ENCODE results near the gene RIPPLY2. TPM values are rescaled to one million over a fixed set of nuclear protein-coding genes. Genes with fewer than 3 reads are reported as not detected.
"Not testable (repeated sequence)": the region's sequence is repeated elsewhere in the genome, so short reads cannot be mapped to it uniquely, and the experiment has no call there.

Gene RIPPLY2
- total RNA-seq, 1 experiment from 2014 or later = 3.0 TPM

DNA sequence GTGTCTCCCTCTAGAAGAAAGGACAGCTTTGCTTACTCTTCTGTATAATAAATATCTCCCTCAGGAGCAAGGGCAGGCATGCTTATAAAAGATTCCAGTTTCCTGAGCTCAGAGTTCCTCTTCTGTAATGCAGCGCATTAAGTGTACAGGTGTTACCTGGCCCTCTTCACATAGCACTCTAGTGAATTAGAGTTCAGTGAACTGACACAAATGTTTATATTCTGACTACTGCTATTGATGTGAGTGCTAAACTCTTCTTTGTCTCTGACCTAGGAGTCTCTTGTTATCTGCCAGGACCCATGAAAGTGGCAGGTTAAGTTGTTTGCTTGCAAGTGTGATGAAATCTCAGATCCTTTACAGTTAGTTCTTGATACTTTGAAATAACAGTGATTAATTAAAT, 39.9 kb downstream of the RIPPLY2 start:
- no peak overlapping the region for H3K27ac ChIP-seq (ENCODE audit: low read depth, low read length, poor library complexity, severe bottlenecking)
- ChIA-PET POLR2A (ENCODE audit: low non-redundant PET) (no interaction called here), CTCF (no interaction called here)
- H3K36me3 ChIP-seq (ENCODE audit: insufficient read depth, low read length, poor library complexity, severe bottlenecking) = no peaks in the 10 kb centered on the region
- BruUV-seq (replicated peaks) = no TSS peak
- no peak for DNase-seq (ENCODE audit: low spot score)
- intact Hi-C loops (cut with micrococcal nuclease; ENCODE audit: unreplicated experiment) = no loop called here
- H3K4me3 ChIP-seq (ENCODE audit: low read depth, low read length, poor library complexity, severe bottlenecking) = no peak overlapping the region
- H3K4me1 ChIP-seq (ENCODE audit: insufficient read depth, low read length, poor library complexity, severe bottlenecking) = no peaks in the 10 kb centered on the region
- H3K9me3 ChIP-seq (ENCODE audit: low read depth, low read length, poor library complexity, severe bottlenecking) = no peaks in the 10 kb centered on the region
- H3K27me3 ChIP-seq (replicated peaks; ENCODE audit: insufficient read depth, low read depth, low read length, poor library complexity) = no peaks in the 10 kb centered on the region
- TF ChIP-seq CTCF (conservative IDR thresholded peaks at IDR 0.05; ENCODE audit: low read depth, low read length) (no peak), EZH2 (IDR thresholded peaks at IDR 0.05; ENCODE audit: borderline replicate concordance, low read depth, low read length, poor library complexity, severe bottlenecking) (no peak)

DNA sequence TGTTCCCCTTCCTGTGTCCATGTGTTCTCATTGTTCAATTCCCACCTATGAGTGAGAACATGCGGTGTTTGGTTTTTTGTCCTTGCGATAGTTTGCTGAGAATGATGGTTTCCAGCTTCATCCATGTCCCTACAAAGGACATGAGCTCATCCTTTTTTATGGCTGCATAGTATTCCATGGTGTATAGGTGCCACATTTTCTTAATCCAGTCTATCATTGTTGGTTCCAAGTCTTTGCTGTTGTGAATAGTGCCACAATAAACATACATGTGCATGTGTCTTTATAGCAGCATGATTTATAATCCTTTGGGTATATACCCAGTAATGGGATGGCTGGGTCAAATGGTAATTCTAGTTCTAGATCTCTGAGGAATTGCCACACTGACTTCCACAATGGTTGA, 43.9 kb downstream of the RIPPLY2 start:
- H3K27me3 ChIP-seq (replicated peaks; ENCODE audit: insufficient read depth, low read depth, low read length, poor library complexity); H3K36me3 ChIP-seq (ENCODE audit: insufficient read depth, low read length, poor library complexity, severe bottlenecking); DNase-seq (ENCODE audit: low spot score); POLR2A ChIA-PET (ENCODE audit: low non-redundant PET); BruUV-seq (replicated peaks); H3K9me3 ChIP-seq (ENCODE audit: low read depth, low read length, poor library complexity, severe bottlenecking); CTCF ChIA-PET; H3K27ac ChIP-seq (ENCODE audit: low read depth, low read length, poor library complexity, severe bottlenecking); intact Hi-C loops (cut with micrococcal nuclease; ENCODE audit: unreplicated experiment); H3K4me1 ChIP-seq (ENCODE audit: insufficient read depth, low read length, poor library complexity, severe bottlenecking); H3K4me3 ChIP-seq (ENCODE audit: low read depth, low read length, poor library complexity, severe bottlenecking): not testable (repeated sequence)

DNA sequence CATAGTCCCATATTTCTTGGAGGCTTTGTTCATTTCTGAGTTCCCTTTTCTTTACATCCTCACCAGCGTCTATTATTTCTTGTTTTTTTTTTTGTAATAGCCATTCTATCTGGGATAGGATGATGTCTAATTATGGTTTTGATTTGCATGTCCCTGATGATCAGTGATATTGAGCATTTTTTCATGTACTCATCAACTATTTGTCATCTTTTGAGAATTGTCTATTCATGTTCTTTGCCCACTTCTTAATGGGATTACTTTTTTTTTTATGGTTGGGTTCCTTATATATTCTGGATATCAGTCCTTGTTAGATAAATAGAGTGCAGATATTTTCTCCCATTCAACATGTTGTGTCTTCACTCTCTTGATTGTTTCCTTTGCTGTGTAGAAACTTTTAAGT, 48.5 kb downstream of the RIPPLY2 start:
- Histone ChIP-seq H3K4me3 (ENCODE audit: low read depth, low read length, poor library complexity, severe bottlenecking) (no peak overlapping the region), H3K27me3 (replicated peaks; ENCODE audit: insufficient read depth, low read depth, low read length, poor library complexity) (no peaks in the 10 kb centered on the region), H3K4me1 (ENCODE audit: insufficient read depth, low read length, poor library complexity, severe bottlenecking) (no peaks in the 10 kb centered on the region), H3K9me3 (ENCODE audit: low read depth, low read length, poor library complexity, severe bottlenecking) (peaks cover 15% of the 10 kb centered on the region), H3K27ac (ENCODE audit: low read depth, low read length, poor library complexity, severe bottlenecking) (no peak overlapping the region), H3K36me3 (ENCODE audit: insufficient read depth, low read length, poor library complexity, severe bottlenecking) (no peaks in the 10 kb centered on the region)
- TF ChIP-seq CTCF (conservative IDR thresholded peaks at IDR 0.05; ENCODE audit: low read depth, low read length) (no peak), EZH2 (IDR thresholded peaks at IDR 0.05; ENCODE audit: borderline replicate concordance, low read depth, low read length, poor library complexity, severe bottlenecking) (no peak)
- no TSS peak for BruUV-seq (replicated peaks)
- no peak for DNase-seq (ENCODE audit: low spot score)
- intact Hi-C loops (cut with micrococcal nuclease; ENCODE audit: unreplicated experiment) = no loop called here
- ChIA-PET POLR2A (ENCODE audit: low non-redundant PET) (no interaction called here), CTCF (no interaction called here)

DNA sequence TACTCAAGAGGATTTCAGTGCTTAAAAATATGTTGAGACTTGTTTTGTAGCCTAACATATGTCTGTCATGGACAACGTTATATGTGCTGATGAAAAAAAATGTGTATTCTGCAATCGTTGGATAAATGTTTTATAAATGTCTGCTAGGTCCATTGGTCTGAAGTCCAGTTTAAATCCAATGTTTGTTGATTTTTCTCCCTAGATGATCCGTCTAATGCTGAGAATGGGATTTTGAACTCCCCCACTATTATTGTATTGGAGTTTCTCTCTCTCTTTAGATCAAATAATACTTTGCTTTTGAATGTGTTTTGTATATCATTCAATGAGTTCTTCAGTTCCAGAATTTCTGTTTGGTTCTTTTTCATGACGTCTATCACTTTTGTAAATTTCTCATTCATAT, 51.2 kb downstream of the RIPPLY2 start:
- ChIA-PET POLR2A (ENCODE audit: low non-redundant PET) (no interaction called here), CTCF (no interaction called here)
- TF ChIP-seq EZH2 (IDR thresholded peaks at IDR 0.05; ENCODE audit: borderline replicate concordance, low read depth, low read length, poor library complexity, severe bottlenecking) = no peak

More for the DNA sequence above, 51.2 kb downstream of the RIPPLY2 start:
- Histone ChIP-seq H3K4me1 (ENCODE audit: insufficient read depth, low read length, poor library complexity, severe bottlenecking) (no peaks in the 10 kb centered on the region), H3K9me3 (ENCODE audit: low read depth, low read length, poor library complexity, severe bottlenecking) (peaks cover 15% of the 10 kb centered on the region), H3K27me3 (replicated peaks; ENCODE audit: insufficient read depth, low read depth, low read length, poor library complexity) (no peaks in the 10 kb centered on the region), H3K36me3 (ENCODE audit: insufficient read depth, low read length, poor library complexity, severe bottlenecking) (no peaks in the 10 kb centered on the region), H3K4me3 (ENCODE audit: low read depth, low read length, poor library complexity, severe bottlenecking) (no peak overlapping the region), H3K27ac (ENCODE audit: low read depth, low read length, poor library complexity, severe bottlenecking) (no peak overlapping the region)
- intact Hi-C loops (cut with micrococcal nuclease; ENCODE audit: unreplicated experiment) = no loop called here
- no TSS peak for BruUV-seq (replicated peaks)
- DNase-seq (ENCODE audit: low spot score) = no peak
